K562 (cell line): ENCODE measurements around the gene DNAJC25. TPM values are rescaled to one million over a fixed set of nuclear protein-coding genes. Genes with fewer than 3 reads are reported as not detected.

Experiments used
- CSDE1 ChIP-seq, 2 experiments: fragments of 450-650 bp; IDR thresholded peaks; 2 replicates each; pipeline ENCODE4 v1.6.1; 2016; ENCODE audit warnings: mild to moderate bottlenecking in 1 of 2
- EGR1 ChIP-seq: fragments of 450-650 bp; conservative IDR thresholded peaks from 2 replicates; pipeline ENCODE4 v1.6.1; 2017; ENCODE audit warnings: mild to moderate bottlenecking
- FIP1L1 ChIP-seq: fragments of 200-400 bp; formaldehyde crosslinking; IDR thresholded peaks from 2 replicates; pipeline ENCODE4 v1.6.1; 2018; ENCODE audit warnings: mild to moderate bottlenecking, low read depth, low read length; ENCODE audit not compliant: poor library complexity, severe bottlenecking
- MAFK ChIP-seq: IDR thresholded peaks from 2 replicates; pipeline ENCODE4 v1.6.1; 2011; ENCODE audit warnings: low read length, improper control_type of control experiment
- POLR3A ChIP-seq: IDR thresholded peaks from 2 replicates; pipeline ENCODE4 v1.6.1; 2011; ENCODE audit warnings: borderline replicate concordance, mild to moderate bottlenecking, moderate library complexity; ENCODE audit not compliant: insufficient read length, insufficient read depth; ENCODE audit errors: extremely low read depth
- PPARD ChIP-seq: fragments of 250-450 bp; sonication (Bioruptor Pico); IDR thresholded peaks from 2 replicates; pipeline ENCODE4 v1.8.0; 2022; ENCODE audit warnings: inconsistent platforms, mild to moderate bottlenecking, moderate library complexity
- TFAM ChIP-seq: fragments of 250-450 bp; sonication (Bioruptor Pico); conservative IDR thresholded peaks from 2 replicates; pipeline ENCODE4 v1.5.0; 2021; ENCODE audit warnings: mild to moderate bottlenecking, moderate library complexity
- ZBTB17 ChIP-seq: fragments of 450-650 bp; formaldehyde crosslinking; IDR thresholded peaks from 2 replicates; pipeline ENCODE4 v1.4.0; 2020; ENCODE audit warnings: mild to moderate bottlenecking
- ZC3H11A ChIP-seq: IDR thresholded peaks from 2 replicates; pipeline ENCODE4 v1.6.1; 2012; ENCODE audit warnings: low read depth, low read length, improper control_type of control experiment
- ZC3H8 ChIP-seq: fragments of 450-650 bp; IDR thresholded peaks from 2 replicates; pipeline ENCODE4 v1.6.1; 2017
- ZFX ChIP-seq: sonication (generic); formaldehyde crosslinking; IDR thresholded peaks from 2 replicates; pipeline ENCODE4 v1.8.0; 2022; ENCODE audit warnings: mild to moderate bottlenecking, missing genetic modification reagents, moderate library complexity
- ZNF444 ChIP-seq: fragments of 250-450 bp; sonication (Bioruptor Pico); IDR thresholded peaks from 2 replicates; pipeline ENCODE4 v1.4.0; 2020; ENCODE audit warnings: mild to moderate bottlenecking, moderate library complexity
- ZNF77 ChIP-seq: fragments of 250-450 bp; sonication (Bioruptor Pico); IDR thresholded peaks from 2 replicates; pipeline ENCODE4 v1.5.0; 2020
- polyA plus RNA-seq, 8 experiments: library from polyadenylated mRNA; depleted of rRNA in 4 of 8; stranded (reverse) in 5 of 8; unstranded in 3 of 8; fragments of >200 nt; fragmentation: Nextera tagmentation in 2 of 8; fragmentation: Illumina TruSeq in 1 of 8; extraction: Ambion mirVana in 2 of 8; extraction: Trizol in 1 of 8; gene quantifications; 2 replicates each; pipeline versions ENCODE4 v1.2.1 to v1.2.3, GENCODE V29; 2011 to 2014; ENCODE audit warnings: inconsistent platforms in 1 of 8, missing spikeins in 1 of 8
- total RNA-seq, 7 experiments: library from RNA; depleted of rRNA in 6 of 7; stranded (reverse); fragments of >200 nt in 6 of 7; fragmentation: Illumina TruSeq in 2 of 7; extraction: Trizol in 2 of 7; gene quantifications; 2 replicates each; pipeline versions ENCODE4 v1.2.1 to v1.2.3, GENCODE V29; 2011 to 2021; ENCODE audit warnings: low replicate concordance in 1 of 7
- TF ChIP-seq, protein P1 (sequence below), 3 experiments: fragments of 200-800 bp in 1 of 3; fragments of 250-450 bp in 1 of 3; fragments of 450-650 bp in 1 of 3; sonication (Bioruptor Pico) in 1 of 3; sonication (Bioruptor generic) in 1 of 3; formaldehyde crosslinking in 1 of 3; IDR thresholded peaks; 2 replicates each; pipeline versions ENCODE4 v1.6.1 to v1.8.0; 2016 to 2022; ENCODE audit warnings: mild to moderate bottlenecking in 2 of 3, missing genetic modification characterization in 2 of 3, missing compliant biosample characterization in 1 of 3, moderate library complexity in 1 of 3
- TF ChIP-seq, protein P2 (sequence below): sonication (generic); formaldehyde crosslinking; IDR thresholded peaks from 2 replicates; pipeline ENCODE4 v1.8.0; 2022; ENCODE audit warnings: missing genetic modification reagents, mild to moderate bottlenecking, borderline replicate concordance
- TF ChIP-seq, protein P3 (sequence below): sonication (generic); formaldehyde crosslinking; IDR thresholded peaks from 2 replicates; pipeline ENCODE4 v1.8.1; 2023; ENCODE audit warnings: mild to moderate bottlenecking, missing genetic modification reagents
- TF ChIP-seq, protein P4 (sequence below), 3 experiments: fragments of 200-800 bp in 1 of 3; sonication (Bioruptor generic) in 1 of 3; sonication (generic) in 1 of 3; formaldehyde crosslinking in 1 of 3; IDR thresholded peaks; 2 replicates each; pipeline versions ENCODE4 v1.6.1 to v1.8.0; 2016 to 2022; ENCODE audit warnings: mild to moderate bottlenecking in 2 of 3, missing compliant biosample characterization in 2 of 3, missing genetic modification characterization in 2 of 3, missing genetic modification reagents in 1 of 3
- TF ChIP-seq, protein P5 (sequence below): fragments of 450-650 bp; formaldehyde crosslinking; conservative IDR thresholded peaks from 2 replicates; pipeline ENCODE4 v1.4.0; 2022; ENCODE audit warnings: mild to moderate bottlenecking, missing genetic modification characterization

DNAJC25 gene
- total and polyA plus RNA-seq, 9 of the 15 experiments (the other 6 are each of a cell fraction or from before 2014, with no cell fraction given) = 3.7 to 11.2 (median 7.1) TPM

DNA sequence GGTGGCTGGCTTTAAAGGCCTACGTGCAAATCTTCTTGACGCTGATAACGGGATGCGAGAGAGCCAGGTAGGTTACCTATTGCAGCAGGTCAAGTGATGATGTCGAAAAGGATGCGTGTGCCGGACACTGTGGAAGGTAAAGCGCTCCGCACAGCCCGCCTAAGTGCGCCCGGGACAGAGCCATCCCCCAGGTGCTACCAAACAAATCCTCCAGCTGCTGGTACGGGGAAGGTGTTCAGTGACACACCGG lies 245 bp upstream of the DNAJC25 start (continued):
- TF ChIP-seq, protein P1, sequence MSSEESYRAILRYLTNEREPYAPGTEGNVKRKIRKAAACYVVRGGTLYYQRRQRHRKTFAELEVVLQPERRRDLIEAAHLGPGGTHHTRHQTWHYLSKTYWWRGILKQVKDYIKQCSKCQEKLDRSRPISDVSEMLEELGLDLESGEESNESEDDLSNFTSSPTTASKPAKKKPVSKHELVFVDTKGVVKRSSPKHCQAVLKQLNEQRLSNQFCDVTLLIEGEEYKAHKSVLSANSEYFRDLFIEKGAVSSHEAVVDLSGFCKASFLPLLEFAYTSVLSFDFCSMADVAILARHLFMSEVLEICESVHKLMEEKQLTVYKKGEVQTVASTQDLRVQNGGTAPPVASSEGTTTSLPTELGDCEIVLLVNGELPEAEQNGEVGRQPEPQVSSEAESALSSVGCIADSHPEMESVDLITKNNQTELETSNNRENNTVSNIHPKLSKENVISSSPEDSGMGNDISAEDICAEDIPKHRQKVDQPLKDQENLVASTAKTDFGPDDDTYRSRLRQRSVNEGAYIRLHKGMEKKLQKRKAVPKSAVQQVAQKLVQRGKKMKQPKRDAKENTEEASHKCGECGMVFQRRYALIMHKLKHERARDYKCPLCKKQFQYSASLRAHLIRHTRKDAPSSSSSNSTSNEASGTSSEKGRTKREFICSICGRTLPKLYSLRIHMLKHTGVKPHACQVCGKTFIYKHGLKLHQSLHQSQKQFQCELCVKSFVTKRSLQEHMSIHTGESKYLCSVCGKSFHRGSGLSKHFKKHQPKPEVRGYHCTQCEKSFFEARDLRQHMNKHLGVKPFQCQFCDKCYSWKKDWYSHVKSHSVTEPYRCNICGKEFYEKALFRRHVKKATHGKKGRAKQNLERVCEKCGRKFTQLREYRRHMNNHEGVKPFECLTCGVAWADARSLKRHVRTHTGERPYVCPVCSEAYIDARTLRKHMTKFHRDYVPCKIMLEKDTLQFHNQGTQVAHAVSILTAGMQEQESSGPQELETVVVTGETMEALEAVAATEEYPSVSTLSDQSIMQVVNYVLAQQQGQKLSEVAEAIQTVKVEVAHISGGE (CRISPR knock-in tag; IDR thresholded peaks at IDR 0.05) = peak; percentile 94 to 100 (median 99)
- 0 out of 2 replicates have a peak, but pooled peaks have one; percentile 17 for TF ChIP-seq ZC3H11A
- no peak for TF ChIP-seq POLR3A
- TF ChIP-seq, protein P2, sequence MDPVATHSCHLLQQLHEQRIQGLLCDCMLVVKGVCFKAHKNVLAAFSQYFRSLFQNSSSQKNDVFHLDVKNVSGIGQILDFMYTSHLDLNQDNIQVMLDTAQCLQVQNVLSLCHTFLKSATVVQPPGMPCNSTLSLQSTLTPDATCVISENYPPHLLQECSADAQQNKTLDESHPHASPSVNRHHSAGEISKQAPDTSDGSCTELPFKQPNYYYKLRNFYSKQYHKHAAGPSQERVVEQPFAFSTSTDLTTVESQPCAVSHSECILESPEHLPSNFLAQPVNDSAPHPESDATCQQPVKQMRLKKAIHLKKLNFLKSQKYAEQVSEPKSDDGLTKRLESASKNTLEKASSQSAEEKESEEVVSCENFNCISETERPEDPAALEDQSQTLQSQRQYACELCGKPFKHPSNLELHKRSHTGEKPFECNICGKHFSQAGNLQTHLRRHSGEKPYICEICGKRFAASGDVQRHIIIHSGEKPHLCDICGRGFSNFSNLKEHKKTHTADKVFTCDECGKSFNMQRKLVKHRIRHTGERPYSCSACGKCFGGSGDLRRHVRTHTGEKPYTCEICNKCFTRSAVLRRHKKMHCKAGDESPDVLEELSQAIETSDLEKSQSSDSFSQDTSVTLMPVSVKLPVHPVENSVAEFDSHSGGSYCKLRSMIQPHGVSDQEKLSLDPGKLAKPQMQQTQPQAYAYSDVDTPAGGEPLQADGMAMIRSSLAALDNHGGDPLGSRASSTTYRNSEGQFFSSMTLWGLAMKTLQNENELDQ (CRISPR knock-in tag) = no peak
- no peak for TF ChIP-seq ZC3H8
- no peak for TF ChIP-seq ZNF77 (CRISPR knock-in tag)
- TF ChIP-seq EGR1 = no peak
- TF ChIP-seq PPARD = no peak
- TF ChIP-seq, protein P3, sequence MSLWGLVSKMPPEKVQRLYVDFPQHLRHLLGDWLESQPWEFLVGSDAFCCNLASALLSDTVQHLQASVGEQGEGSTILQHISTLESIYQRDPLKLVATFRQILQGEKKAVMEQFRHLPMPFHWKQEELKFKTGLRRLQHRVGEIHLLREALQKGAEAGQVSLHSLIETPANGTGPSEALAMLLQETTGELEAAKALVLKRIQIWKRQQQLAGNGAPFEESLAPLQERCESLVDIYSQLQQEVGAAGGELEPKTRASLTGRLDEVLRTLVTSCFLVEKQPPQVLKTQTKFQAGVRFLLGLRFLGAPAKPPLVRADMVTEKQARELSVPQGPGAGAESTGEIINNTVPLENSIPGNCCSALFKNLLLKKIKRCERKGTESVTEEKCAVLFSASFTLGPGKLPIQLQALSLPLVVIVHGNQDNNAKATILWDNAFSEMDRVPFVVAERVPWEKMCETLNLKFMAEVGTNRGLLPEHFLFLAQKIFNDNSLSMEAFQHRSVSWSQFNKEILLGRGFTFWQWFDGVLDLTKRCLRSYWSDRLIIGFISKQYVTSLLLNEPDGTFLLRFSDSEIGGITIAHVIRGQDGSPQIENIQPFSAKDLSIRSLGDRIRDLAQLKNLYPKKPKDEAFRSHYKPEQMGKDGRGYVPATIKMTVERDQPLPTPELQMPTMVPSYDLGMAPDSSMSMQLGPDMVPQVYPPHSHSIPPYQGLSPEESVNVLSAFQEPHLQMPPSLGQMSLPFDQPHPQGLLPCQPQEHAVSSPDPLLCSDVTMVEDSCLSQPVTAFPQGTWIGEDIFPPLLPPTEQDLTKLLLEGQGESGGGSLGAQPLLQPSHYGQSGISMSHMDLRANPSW (CRISPR knock-in tag) = no peak
- no peak for TF ChIP-seq CSDE1 (IDR thresholded peaks at IDR 0.05)
- TF ChIP-seq ZNF444 = no peak
- TF ChIP-seq ZBTB17 = no peak
- TF ChIP-seq MAFK = no peak
- TF ChIP-seq, protein P4, sequence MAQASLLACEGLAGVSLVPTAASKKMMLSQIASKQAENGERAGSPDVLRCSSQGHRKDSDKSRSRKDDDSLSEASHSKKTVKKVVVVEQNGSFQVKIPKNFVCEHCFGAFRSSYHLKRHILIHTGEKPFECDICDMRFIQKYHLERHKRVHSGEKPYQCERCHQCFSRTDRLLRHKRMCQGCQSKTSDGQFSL (CRISPR knock-in tag; IDR thresholded peaks at IDR 0.05) = no peak
- TF ChIP-seq, protein P4 (tag; IDR thresholded peaks at IDR 0.05) = no peak
- TF ChIP-seq FIP1L1 = no peak
- TF ChIP-seq, protein P5, sequence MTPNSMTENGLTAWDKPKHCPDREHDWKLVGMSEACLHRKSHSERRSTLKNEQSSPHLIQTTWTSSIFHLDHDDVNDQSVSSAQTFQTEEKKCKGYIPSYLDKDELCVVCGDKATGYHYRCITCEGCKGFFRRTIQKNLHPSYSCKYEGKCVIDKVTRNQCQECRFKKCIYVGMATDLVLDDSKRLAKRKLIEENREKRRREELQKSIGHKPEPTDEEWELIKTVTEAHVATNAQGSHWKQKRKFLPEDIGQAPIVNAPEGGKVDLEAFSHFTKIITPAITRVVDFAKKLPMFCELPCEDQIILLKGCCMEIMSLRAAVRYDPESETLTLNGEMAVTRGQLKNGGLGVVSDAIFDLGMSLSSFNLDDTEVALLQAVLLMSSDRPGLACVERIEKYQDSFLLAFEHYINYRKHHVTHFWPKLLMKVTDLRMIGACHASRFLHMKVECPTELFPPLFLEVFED = no peak
- no peak for TF ChIP-seq ZFX (CRISPR knock-in tag)
- TF ChIP-seq TFAM (CRISPR knock-in tag) = no peak
